IMR-90 (cell line): ENCODE data around the gene LMX1A. TPM values are rescaled to one million over a fixed set of nuclear protein-coding genes. Genes with fewer than 3 reads are reported as not detected.

ENCODE experiments used
- ATAC-seq: fragments of 200-7000 bp; cut with Tn5 transposase; 2 replicates; pipeline ENCODE4 v1.9.1; 2020; ENCODE audit warnings: low read depth, mild to moderate bottlenecking, moderate library complexity
- BruUV-seq: library from RNA; stranded (reverse); fragments of 400-500 nt; replicated peaks from 2 replicates; lab custom pipeline; 2021; lab: Mats Ljungman, UMichigan
- CTCF ChIA-PET: fragments of 300-600 bp; formaldehyde crosslinking; extraction: SDS; loops from one replicate; lab custom pipeline; 2021; ENCODE audit warnings: antibody characterized with exemption; lab: Yijun Ruan, JAX
- POLR2A ChIA-PET: fragments of 300-600 bp; sonication (Branson Sonifier 250); formaldehyde crosslinking; loops from one replicate; lab custom pipeline; 2022; ENCODE audit warnings: antibody characterized with exemption; ENCODE audit not compliant: unreplicated experiment; lab: Charles Lee
- DNase-seq: peaks from one replicate; pipeline ENCODE4 v3.0.0; 2013
- H2AFZ ChIP-seq: replicated peaks from 2 replicates; pipeline ENCODE3; 2013; ENCODE audit warnings: low read length, mild to moderate bottlenecking; ENCODE audit not compliant: poor library complexity
- H2AK5ac ChIP-seq: 2 replicates; pipeline ENCODE4 v1.6.1; 2013; ENCODE audit warnings: low read depth, low read length, inconsistent platforms
- H2AK9ac ChIP-seq: replicated peaks from 2 replicates; pipeline ENCODE3; 2013; ENCODE audit warnings: mild to moderate bottlenecking, low read depth, low read length, moderate library complexity; ENCODE audit not compliant: poor library complexity
- H2BK120ac ChIP-seq: 2 replicates; pipeline ENCODE4 v1.6.1; 2013; ENCODE audit warnings: low read depth, low read length, inconsistent platforms
- H2BK15ac ChIP-seq: 3 replicates; pipeline ENCODE4 v1.6.1; 2013; ENCODE audit warnings: low read depth, low read length, inconsistent platforms
- H2BK20ac ChIP-seq: 2 replicates; pipeline ENCODE4 v1.6.1; 2013; ENCODE audit warnings: low read depth, mild to moderate bottlenecking, inconsistent platforms, low read length, moderate library complexity
- H2BK5ac ChIP-seq: 2 replicates; pipeline ENCODE4 v1.6.1; 2013; ENCODE audit warnings: mild to moderate bottlenecking, low read depth, low read length, inconsistent platforms; ENCODE audit not compliant: poor library complexity, severe bottlenecking
- H3K14ac ChIP-seq: replicated peaks from 2 replicates; pipeline ENCODE4 v1.6.1; 2013; ENCODE audit warnings: low read depth, low read length, inconsistent platforms
- H3K18ac ChIP-seq: 2 replicates; pipeline ENCODE4 v1.6.1; 2013; ENCODE audit warnings: low read depth, low read length, control low read depth
- H3K23ac ChIP-seq: 2 replicates; pipeline ENCODE4 v1.6.1; 2013; ENCODE audit warnings: low read depth, low read length, inconsistent platforms
- H3K27ac ChIP-seq: 2 replicates; pipeline ENCODE4 v1.5.1; 2013; ENCODE audit warnings: mild to moderate bottlenecking, control low read depth, low read length; ENCODE audit not compliant: insufficient read depth
- H3K27me3 ChIP-seq: 2 replicates; pipeline ENCODE4 v1.6.1; 2013; ENCODE audit warnings: low read length; ENCODE audit not compliant: control insufficient read depth, insufficient read depth
- H3K36me3 ChIP-seq: 2 replicates; pipeline ENCODE4 v1.6.1; 2013; ENCODE audit warnings: low read length, mixed read lengths; ENCODE audit not compliant: control insufficient read depth, insufficient read depth
- H3K4ac ChIP-seq: 2 replicates; pipeline ENCODE4 v1.6.1; 2013; ENCODE audit warnings: low read depth, low read length, inconsistent platforms
- H3K4me1 ChIP-seq: 2 replicates; pipeline ENCODE4 v1.6.1; 2013; ENCODE audit warnings: low read length, mixed read lengths; ENCODE audit not compliant: control insufficient read depth, insufficient read depth
- H3K4me2 ChIP-seq: 2 replicates; pipeline ENCODE4 v1.6.1; 2013; ENCODE audit warnings: low read depth, mild to moderate bottlenecking, control low read depth, low read length, moderate library complexity
- H3K4me3 ChIP-seq: 2 replicates; pipeline ENCODE4 v1.5.1; 2013; ENCODE audit warnings: low read depth, mild to moderate bottlenecking, control low read depth, low read length, moderate library complexity; ENCODE audit not compliant: insufficient read depth
- H3K56ac ChIP-seq: 2 replicates; pipeline ENCODE4 v1.6.1; 2013; ENCODE audit warnings: low read length, inconsistent platforms; ENCODE audit not compliant: insufficient read depth; ENCODE audit errors: extremely low read depth
- H3K79me1 ChIP-seq, 2 experiments: 2 replicates each; pipeline ENCODE4 v1.6.1; 2013; ENCODE audit warnings: low read length in 2 of 2, inconsistent platforms in 1 of 2, low read depth in 1 of 2
- H3K9ac ChIP-seq: 2 replicates; pipeline ENCODE4 v1.6.1; 2013; ENCODE audit warnings: low read depth, low read length, control low read depth
- H3K9me1 ChIP-seq: 2 replicates; pipeline ENCODE4 v1.6.1; 2013; ENCODE audit warnings: low read length, inconsistent platforms; ENCODE audit not compliant: insufficient read depth
- H3K9me3 ChIP-seq: 2 replicates; pipeline ENCODE4 v1.6.1; 2013; ENCODE audit warnings: low read length; ENCODE audit not compliant: control insufficient read depth, insufficient read depth
- H4K20me1 ChIP-seq: 2 replicates; pipeline ENCODE4 v1.6.1; 2013; ENCODE audit warnings: low read length, inconsistent platforms; ENCODE audit not compliant: insufficient read depth
- H4K5ac ChIP-seq: 2 replicates; pipeline ENCODE4 v1.6.1; 2013; ENCODE audit warnings: mild to moderate bottlenecking, low read depth, low read length, control low read depth
- H4K8ac ChIP-seq, 2 experiments: 2 replicates each; pipeline ENCODE4 v1.6.1; 2013; ENCODE audit warnings: low read depth in 2 of 2, low read length in 2 of 2, control low read depth in 1 of 2, inconsistent platforms in 1 of 2
- H4K91ac ChIP-seq: 2 replicates; pipeline ENCODE4 v1.6.1; 2013; ENCODE audit warnings: low read depth, low read length, inconsistent platforms; ENCODE audit not compliant: insufficient read depth
- CHD1 ChIP-seq: IDR thresholded peaks from 2 replicates; pipeline ENCODE4 v1.6.1; 2012; ENCODE audit warnings: low read depth, low read length, improper control_type of control experiment
- MXI1 ChIP-seq: IDR thresholded peaks from 2 replicates; pipeline ENCODE4 v1.6.1; 2012; ENCODE audit warnings: low read depth, mild to moderate bottlenecking, low read length, moderate library complexity, borderline replicate concordance
- NFE2L2 ChIP-seq: fragments of 150-350 bp; IDR thresholded peaks from 2 replicates; pipeline ENCODE4 v1.6.1; 2016; ENCODE audit warnings: low read depth, mild to moderate bottlenecking, low read length
- RAD21 ChIP-seq: IDR thresholded peaks from 2 replicates; pipeline ENCODE4 v1.6.1; 2012; ENCODE audit warnings: low read length, improper control_type of control experiment
- RCOR1 ChIP-seq: IDR thresholded peaks from 2 replicates; pipeline ENCODE4 v1.6.1; 2012; ENCODE audit warnings: mild to moderate bottlenecking, low read length, improper control_type of control experiment; ENCODE audit not compliant: insufficient replicate concordance
- RFX5 ChIP-seq: IDR thresholded peaks from 2 replicates; pipeline ENCODE4 v1.8.0; 2012; ENCODE audit warnings: low read depth, mild to moderate bottlenecking, low read length, moderate library complexity
- SMC3 ChIP-seq: fragments of 150-350 bp; IDR thresholded peaks from 2 replicates; pipeline ENCODE4 v1.6.1; 2016; ENCODE audit warnings: low read depth, mild to moderate bottlenecking, antibody characterized with exemption, low read length, moderate library complexity
- USF2 ChIP-seq: fragments of 150-350 bp; IDR thresholded peaks from 2 replicates; pipeline ENCODE4 v1.6.1; 2017; ENCODE audit warnings: mild to moderate bottlenecking, antibody characterized with exemption, low read length, low read depth
- WGBS, 2 experiments: methylation state at CpG; one replicate each; pipeline versions ENCODE4 v1.1.5 to v1.1.7; 2013; ENCODE audit warnings: missing lambda C conversion rate in 2 of 2; ENCODE audit not compliant: insufficient read length in 1 of 2; ENCODE audit errors: extremely low coverage in 2 of 2; 5-methylcytosine and 5-hydroxymethylcytosine counted together
- dilution Hi-C: fragments of 300-500 bp; cut with HindIII; formaldehyde crosslinking; loops from one replicate; pipeline ENCODE4 v1.14.3; 2018; ENCODE audit warnings: low sequenced_read_pairs; ENCODE audit not compliant: unreplicated experiment
- in situ Hi-C: fragments of 300-500 bp; cut with MboI; formaldehyde crosslinking; loops from 3 replicates; pipeline ENCODE4 v1.14.3; 2019; ENCODE audit warnings: low sequenced_read_pairs, inconsistent platforms, mixed read lengths
- intact Hi-C: fragments of 100-400 bp; cut with micrococcal nuclease; formaldehyde crosslinking; loops from 2 replicates; pipeline ENCODE4 v1.10.0; 2022
- polyA plus RNA-seq, 3 experiments: library from polyadenylated mRNA; depleted of rRNA; stranded (reverse); fragments of >200 nt; gene quantifications; 2 replicates each; pipeline ENCODE4 v1.2.3, GENCODE V29; 2012; ENCODE audit warnings: low replicate concordance in 1 of 3
- total RNA-seq: library from RNA; depleted of rRNA; stranded (reverse); fragments of >200 nt; gene quantifications from 2 replicates; pipeline ENCODE4 v1.2.3, GENCODE V29; 2012
- TF ChIP-seq, protein P1 (sequence below): fragments of 150-350 bp; IDR thresholded peaks from 2 replicates; pipeline ENCODE4 v1.6.1; 2016; ENCODE audit warnings: low read depth, mild to moderate bottlenecking, low read length, moderate library complexity, borderline replicate concordance

LMX1A gene
- total and polyA plus RNA-seq, 2 of the 4 experiments (the other 2 are of a cell fraction) = not detected

- no peak overlapping the region for H4K5ac ChIP-seq
These were observed 193.8 kb downstream of the LMX1A start for GRCh38 chr1:165162671-165163241.

More at GRCh38 chr1:165162671-165163241, 193.8 kb downstream of the LMX1A start:
- DNase-seq (no peak), ATAC-seq (no peak)
- Histone ChIP-seq H3K9me3 (no peaks in the 10 kb centered on the region), H3K4ac (no peak overlapping the region), H3K14ac (no peak overlapping the region), H3K36me3 (no peaks in the 10 kb centered on the region), H3K23ac (no peak overlapping the region), H3K56ac (no peak overlapping the region), H3K4me1 (no peaks in the 10 kb centered on the region), H3K4me2 (no peak overlapping the region), H2AFZ (no peak overlapping the region), H3K18ac (no peak overlapping the region), H3K79me1 (no peaks in the 10 kb centered on the region), H2BK20ac (no peak overlapping the region), H3K27ac (no peak overlapping the region), H2BK120ac (no peak overlapping the region), H3K9me1 (no peaks in the 10 kb centered on the region), H3K27me3 (no peaks in the 10 kb centered on the region), H2AK9ac (no peak overlapping the region), H3K9ac (no peak overlapping the region), H3K4me3 (no peak overlapping the region), H4K8ac (no peak overlapping the region), H4K91ac (no peak overlapping the region), H2AK5ac (no peak overlapping the region), H2BK5ac (no peak overlapping the region), H4K20me1 (no peaks in the 10 kb centered on the region), H2BK15ac (no peak overlapping the region)
- ChIA-PET CTCF (no interaction called here), POLR2A (no interaction called here)
- BruUV-seq = no TSS peak
- in situ Hi-C loops (no loop called here), intact Hi-C loops (no loop called here), dilution Hi-C loops (no loop called here)
- no peak for TF ChIP-seq MXI1
- TF ChIP-seq RFX5 = no peak
- TF ChIP-seq, protein P1, sequence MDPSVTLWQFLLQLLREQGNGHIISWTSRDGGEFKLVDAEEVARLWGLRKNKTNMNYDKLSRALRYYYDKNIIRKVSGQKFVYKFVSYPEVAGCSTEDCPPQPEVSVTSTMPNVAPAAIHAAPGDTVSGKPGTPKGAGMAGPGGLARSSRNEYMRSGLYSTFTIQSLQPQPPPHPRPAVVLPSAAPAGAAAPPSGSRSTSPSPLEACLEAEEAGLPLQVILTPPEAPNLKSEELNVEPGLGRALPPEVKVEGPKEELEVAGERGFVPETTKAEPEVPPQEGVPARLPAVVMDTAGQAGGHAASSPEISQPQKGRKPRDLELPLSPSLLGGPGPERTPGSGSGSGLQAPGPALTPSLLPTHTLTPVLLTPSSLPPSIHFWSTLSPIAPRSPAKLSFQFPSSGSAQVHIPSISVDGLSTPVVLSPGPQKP = no peak
- no peak for TF ChIP-seq RAD21
- no peak for TF ChIP-seq RCOR1
- TF ChIP-seq CHD1 = no peak
- no peak for TF ChIP-seq USF2
- no peak for TF ChIP-seq SMC3
- no peak for TF ChIP-seq NFE2L2
- WGBS, 2 experiments = 18% methylated on average over 4 of the region's 11 CpGs; no CpG with 5 or more reads in 1 of the 2 experiments
